Amniotic stem cell (primary cell): ENCODE measurements around the gene ADSS1.

Source experiments
- DNase-seq: peaks from one replicate; lab custom pipeline; 2025; lab: John Stamatoyannopoulos, UW

Gene ADSS1

GRCh38 chr14:104770851-104771272 lies 46.8 kb downstream of the ADSS1 start:
- no peak for DNase-seq

- no peak for DNase-seq
Observed at GRCh38 chr14:104771374-104771773, 47.3 kb downstream of the ADSS1 start.

- DNase-seq: no peak
Observed at GRCh38 chr14:104771918-104772706, 48.1 kb downstream of the ADSS1 start.

GRCh38 chr14:104772707-104773504 lies 48.9 kb downstream of the ADSS1 start:
- no peak for DNase-seq

- DNase-seq: no peak
Observed at GRCh38 chr14:104773505-104774452, 49.8 kb downstream of the ADSS1 start.

GRCh38 chr14:104774453-104775072 lies 50.5 kb downstream of the ADSS1 start:
- no peak for DNase-seq

- DNase-seq: no peak
Observed at GRCh38 chr14:104775073-104775489, 51.1 kb downstream of the ADSS1 start.

GRCh38 chr14:104776481-104776880 lies 52.5 kb downstream of the ADSS1 start:
- no peak for DNase-seq

GRCh38 chr14:104776961-104777807 lies 53.2 kb downstream of the ADSS1 start:
- no peak for DNase-seq

- DNase-seq: no peak
Observed at GRCh38 chr14:104777808-104778249, 53.8 kb downstream of the ADSS1 start.

- DNase-seq: no peak
Observed at GRCh38 chr14:104778694-104779331, 54.8 kb downstream of the ADSS1 start.

- DNase-seq: no peak
Observed at GRCh38 chr14:104779776-104780512, 55.9 kb downstream of the ADSS1 start.

- DNase-seq: no peak
Observed at GRCh38 chr14:104780513-104781030, 56.5 kb downstream of the ADSS1 start.

GRCh38 chr14:104781271-104782077 lies 57.4 kb downstream of the ADSS1 start:
- DNase-seq: no peak

GRCh38 chr14:104782086-104782807 lies 58.2 kb downstream of the ADSS1 start:
- DNase-seq: no peak

GRCh38 chr14:104782808-104783139 lies 58.7 kb downstream of the ADSS1 start:
- no peak for DNase-seq

GRCh38 chr14:104783484-104784217 lies 59.6 kb downstream of the ADSS1 start:
- no peak for DNase-seq
